NCI-H82 treated with DMSO at 0.1 percent for 48 hours (cell line): ENCODE results near the gene ATP10A.

Source experiments
- DNase-seq: peaks from one replicate; lab custom pipeline; 2025; ENCODE audit not compliant: unreplicated experiment; lab: John Stamatoyannopoulos, UW

Gene ATP10A

GRCh38 chr15:25863111-25863967, at the start of gene ATP10A:
Gene ATP10A (minus strand): TSS chr15:25863327. CDS start chr15:25863096, 231 bp downstream.
- no peak for DNase-seq

- no peak for DNase-seq
Observed at GRCh38 chr15:25912035-25912434, 48.9 kb upstream of the ATP10A start.

- DNase-seq: no peak
Observed at GRCh38 chr15:25910832-25911231, 47.7 kb upstream of the ATP10A start.

GRCh38 chr15:25909806-25910205, 46.7 kb upstream of the ATP10A start:
- DNase-seq: no peak

GRCh38 chr15:25909325-25909724, 46.2 kb upstream of the ATP10A start:
- no peak for DNase-seq

- no peak for DNase-seq
Observed at GRCh38 chr15:25905140-25905539, 42.0 kb upstream of the ATP10A start.

GRCh38 chr15:25903024-25903581, 40.0 kb upstream of the ATP10A start:
- DNase-seq: no peak

GRCh38 chr15:25901811-25902605, 38.9 kb upstream of the ATP10A start:
- DNase-seq: no peak

- no peak for DNase-seq
Observed at GRCh38 chr15:25900901-25901300, 37.8 kb upstream of the ATP10A start.

- no peak for DNase-seq
Observed at GRCh38 chr15:25900431-25900830, 37.3 kb upstream of the ATP10A start.

GRCh38 chr15:25899870-25900269, 36.7 kb upstream of the ATP10A start:
- DNase-seq: no peak

- DNase-seq: no peak
Observed at GRCh38 chr15:25897658-25898057, 34.5 kb upstream of the ATP10A start.

GRCh38 chr15:25894371-25894902, 31.3 kb upstream of the ATP10A start:
- no peak for DNase-seq

- DNase-seq: no peak
Observed at GRCh38 chr15:25893596-25893995, 30.5 kb upstream of the ATP10A start.

GRCh38 chr15:25892126-25892525, 29.0 kb upstream of the ATP10A start:
- DNase-seq: no peak

- DNase-seq: no peak
Observed at GRCh38 chr15:25891081-25891480, 28.0 kb upstream of the ATP10A start.

GRCh38 chr15:25890529-25890928, 27.4 kb upstream of the ATP10A start:
- no peak for DNase-seq

GRCh38 chr15:25887870-25888269, 24.7 kb upstream of the ATP10A start:
- no peak for DNase-seq

- no peak for DNase-seq
Observed at GRCh38 chr15:25886498-25887140, 23.5 kb upstream of the ATP10A start.

GRCh38 chr15:25884370-25884769, 21.2 kb upstream of the ATP10A start:
- no peak for DNase-seq
